Glomerular endothelial cell (primary cell): ENCODE data around the gene ATAD3A. TPM values are rescaled to one million over a fixed set of nuclear protein-coding genes. Genes with fewer than 3 reads are reported as not detected.

Experiments used
- DNase-seq: peaks from one replicate; pipeline ENCODE4 v3.0.0-alpha.2; 2011; ENCODE audit warnings: low read depth, low spot score; ENCODE audit errors: extremely low read depth
- total RNA-seq: library from RNA; depleted of rRNA; stranded (reverse); fragments of >200 nt; gene quantifications from 2 replicates; pipeline ENCODE4 v1.2.3, GENCODE V29; 2015

Gene ATAD3A
- total RNA-seq, 1 donor from 2014 or later, result 54.5 TPM

DNA sequence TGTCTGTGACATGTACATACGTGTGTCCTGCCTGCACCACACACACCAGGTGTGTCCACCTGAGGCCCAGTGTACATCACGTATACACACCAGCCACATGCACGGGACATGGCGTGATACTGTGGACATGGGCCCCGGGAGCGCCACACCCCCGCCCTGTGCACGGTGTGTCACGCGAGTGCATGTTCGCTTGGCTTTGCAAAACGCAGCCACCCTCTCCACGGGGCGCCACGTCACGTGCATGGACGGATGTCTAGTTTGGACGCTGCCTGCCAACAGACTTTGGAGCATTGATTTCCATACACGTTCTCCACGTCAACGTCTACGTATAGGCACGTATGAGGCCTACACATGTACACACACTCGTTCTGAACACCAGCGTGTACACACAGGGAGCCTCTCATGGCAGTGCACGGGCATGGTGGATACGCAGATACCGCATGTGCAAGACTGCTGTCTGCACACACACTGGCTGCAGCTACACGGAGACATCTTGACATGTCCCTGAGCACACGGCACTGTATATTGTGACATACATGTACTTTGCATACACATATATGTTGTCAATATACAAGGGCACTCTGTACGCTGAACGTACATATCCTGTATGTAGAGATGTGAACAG lies 25.8 kb downstream of the ATAD3A start:
- no peak for DNase-seq

DNA sequence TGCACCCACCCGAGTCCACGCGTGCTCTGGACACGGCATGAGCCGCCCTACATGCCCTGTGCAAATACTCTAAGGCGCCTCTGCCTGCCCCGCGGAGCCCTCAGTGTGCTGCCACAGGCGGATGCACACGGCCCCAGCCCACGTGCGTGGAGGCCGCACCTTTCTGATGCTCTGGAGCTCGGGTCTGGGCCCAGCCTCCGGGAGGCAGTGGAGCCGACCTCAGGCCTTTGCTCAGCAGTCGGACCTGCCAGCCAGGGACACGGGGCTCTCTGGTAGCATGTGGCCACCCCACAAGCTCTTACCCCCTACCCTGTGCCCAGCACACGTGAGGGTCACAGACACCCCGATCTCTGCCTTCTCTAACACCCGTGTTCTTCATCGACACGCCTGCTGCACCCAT lies 26.4 kb downstream of the ATAD3A start:
- no peak for DNase-seq

GRCh38 chr1:1538989-1539309 lies 27.0 kb downstream of the ATAD3A start:
- no peak for DNase-seq

DNA sequence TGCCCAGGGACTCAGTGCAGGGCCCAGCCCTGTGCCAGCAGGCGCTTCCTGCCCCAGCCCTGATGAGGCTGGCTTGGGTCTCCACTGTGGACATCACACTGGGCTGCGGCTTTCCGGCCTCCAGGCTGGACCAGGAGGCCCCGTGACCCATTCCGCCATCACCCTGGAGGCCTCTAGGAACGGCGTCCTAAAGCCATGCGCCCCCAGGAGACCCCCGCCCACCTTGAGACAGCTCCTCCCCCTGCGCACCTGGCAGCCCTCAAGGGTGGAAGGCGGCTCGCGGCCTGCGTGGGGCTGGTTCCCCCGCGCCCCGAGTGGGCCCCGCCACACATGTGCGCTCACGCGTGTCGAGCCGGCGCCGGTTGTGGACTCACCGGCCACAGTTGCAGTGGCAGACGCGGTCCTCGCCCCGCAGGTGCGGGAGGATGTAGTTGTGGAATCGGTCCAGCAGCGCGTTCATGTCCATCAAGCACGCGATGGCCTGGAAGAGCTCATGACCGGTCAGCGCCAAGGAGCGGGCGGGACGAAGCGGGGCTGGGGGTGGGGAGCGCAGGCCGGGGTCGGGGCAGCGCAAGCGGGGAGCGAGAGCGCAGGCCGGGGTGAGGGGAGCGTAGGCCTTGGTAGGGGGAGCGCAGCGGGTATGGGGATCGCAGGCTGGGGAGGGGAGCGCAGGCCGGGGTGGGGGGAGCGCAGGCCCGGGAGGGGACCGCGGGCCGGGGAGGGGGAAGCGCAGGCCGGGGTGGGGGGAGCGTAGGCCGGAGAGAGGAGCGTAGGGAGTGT lies 27.5 kb downstream of the ATAD3A start:
- no peak for DNase-seq

DNA sequence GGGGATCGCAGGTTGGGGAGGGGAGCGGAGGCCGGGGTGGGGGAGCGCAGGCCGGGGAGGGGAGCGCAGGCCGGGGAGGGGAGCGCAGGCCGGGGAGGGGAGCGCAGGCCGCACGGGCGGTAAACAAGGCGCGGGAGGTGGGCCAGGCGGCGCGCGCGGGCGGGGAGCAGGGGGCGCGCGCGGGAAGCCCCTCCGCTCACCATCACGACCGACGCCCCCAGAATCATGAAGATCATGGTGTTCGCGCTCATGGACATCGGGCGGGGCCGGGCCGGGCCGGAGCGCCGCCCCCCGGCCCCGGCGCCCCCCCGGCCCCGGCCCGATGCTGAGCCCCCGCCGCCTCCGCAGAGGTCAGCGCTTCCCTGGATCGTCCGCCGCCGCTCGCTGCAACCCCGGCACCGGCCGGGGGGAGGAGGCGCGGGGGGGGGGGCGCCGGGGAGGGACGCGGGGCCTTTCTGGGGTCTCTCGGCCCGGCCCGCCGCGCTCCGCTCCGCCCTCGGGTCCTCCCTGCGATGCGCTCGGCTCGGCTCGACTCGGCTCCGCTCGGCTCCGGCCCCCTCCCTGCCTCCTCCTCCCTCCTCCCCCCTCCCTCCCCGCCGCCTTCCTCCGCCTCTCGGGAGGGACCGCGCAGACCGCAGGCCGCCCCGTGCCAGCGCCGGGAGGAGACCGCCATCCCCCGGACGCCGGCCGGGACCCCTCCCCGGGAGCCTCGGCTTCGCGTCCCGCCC lies 28.3 kb downstream of the ATAD3A start, which contains the start of gene TMEM240:
Gene TMEM240 (minus strand): TSS at position 535 of the 728 bp plus-strand sequence. CDS start 278 bp downstream, at position 257.
- DNase-seq, result no peak

- no peak for DNase-seq
These were observed 29.1 kb downstream of the ATAD3A start for GRCh38 chr1:1540818-1541628.

- no peak for DNase-seq
These were observed 30.2 kb downstream of the ATAD3A start for GRCh38 chr1:1541956-1542765.

- no peak for DNase-seq
These were observed 31.1 kb downstream of the ATAD3A start for GRCh38 chr1:1542766-1543705.

DNA sequence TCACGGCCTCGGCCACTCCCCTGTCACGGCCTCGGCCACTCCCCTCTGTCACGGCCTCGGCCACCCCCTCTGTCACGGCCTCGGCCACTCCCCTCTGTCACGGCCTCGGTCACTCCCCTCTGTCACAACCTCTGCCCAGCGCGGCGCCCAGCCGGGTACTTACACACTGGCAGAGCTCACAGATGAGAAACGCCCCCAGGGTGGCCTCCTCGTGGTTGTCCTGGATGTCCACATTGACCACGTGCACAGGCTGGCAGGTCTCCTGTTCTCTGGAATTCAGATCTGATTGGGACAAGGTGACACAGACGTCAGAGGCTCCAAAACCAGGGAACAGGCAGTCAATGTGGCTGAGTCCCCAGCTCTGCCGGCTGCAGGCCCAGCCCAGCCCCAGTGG lies 31.7 kb downstream of the ATAD3A start:
- no peak for DNase-seq

DNA sequence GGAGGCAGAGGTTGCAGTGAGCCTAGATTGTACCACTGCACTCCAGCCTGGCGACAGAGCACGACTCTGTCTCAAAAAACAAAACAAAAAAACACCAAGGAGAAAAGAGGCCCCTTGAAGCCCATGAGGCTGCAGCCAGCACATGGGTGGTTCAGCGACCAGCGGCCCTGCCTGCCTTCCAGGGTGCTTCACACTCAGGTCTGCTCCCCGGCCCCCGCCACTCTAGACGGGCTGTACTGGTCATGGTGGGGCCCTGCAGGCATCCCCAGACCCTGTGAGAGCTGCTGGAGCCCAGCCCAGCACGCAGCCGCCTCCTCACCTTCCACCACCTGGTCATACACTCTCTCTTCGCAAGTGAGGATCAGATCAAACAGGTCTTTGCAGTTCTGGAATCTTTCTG lies 32.6 kb downstream of the ATAD3A start:
- no peak for DNase-seq

GRCh38 chr1:1545946-1546737 lies 34.2 kb downstream of the ATAD3A start:
- DNase-seq, result no peak

DNA sequence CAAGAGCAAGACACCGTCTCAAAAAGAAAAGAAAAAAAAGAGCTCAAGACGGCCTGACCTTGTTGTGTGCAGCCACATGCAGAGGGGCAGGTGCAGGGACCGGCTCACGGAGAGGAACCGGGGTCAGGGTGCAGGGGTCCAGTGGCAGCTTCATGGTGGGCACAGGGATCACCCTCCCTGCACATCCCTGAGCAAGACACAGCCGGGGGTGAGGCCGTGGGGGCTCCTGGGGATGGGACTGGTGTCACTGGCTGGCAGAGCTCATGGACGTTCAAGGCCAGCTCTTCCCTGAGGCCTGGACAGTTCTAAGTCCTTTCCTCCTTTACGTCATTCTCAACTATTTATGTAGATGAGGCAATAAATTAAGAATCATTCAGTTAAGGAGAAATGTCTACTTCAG lies 35.0 kb downstream of the ATAD3A start:
- no peak for DNase-seq

DNA sequence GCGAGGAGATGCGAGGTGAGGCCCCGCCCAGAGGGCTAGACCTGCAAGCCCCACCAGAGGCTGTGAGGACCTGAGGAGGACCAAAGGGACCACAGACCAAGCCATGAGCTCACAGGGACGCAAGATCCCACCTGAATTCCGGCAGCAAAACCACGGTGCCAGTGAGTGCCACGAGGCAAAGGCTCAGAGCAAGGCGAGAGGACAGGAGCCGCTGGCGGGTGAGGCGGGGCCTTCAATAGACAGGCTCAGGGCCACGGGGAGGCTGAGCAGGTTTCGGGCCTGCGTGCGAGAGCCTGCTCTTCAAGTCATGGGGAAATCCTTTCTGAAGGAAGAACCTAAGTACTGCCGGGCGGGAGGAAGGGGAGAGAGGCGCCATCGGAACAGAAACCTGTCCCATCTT lies 35.5 kb downstream of the ATAD3A start:
- no peak for DNase-seq

DNA sequence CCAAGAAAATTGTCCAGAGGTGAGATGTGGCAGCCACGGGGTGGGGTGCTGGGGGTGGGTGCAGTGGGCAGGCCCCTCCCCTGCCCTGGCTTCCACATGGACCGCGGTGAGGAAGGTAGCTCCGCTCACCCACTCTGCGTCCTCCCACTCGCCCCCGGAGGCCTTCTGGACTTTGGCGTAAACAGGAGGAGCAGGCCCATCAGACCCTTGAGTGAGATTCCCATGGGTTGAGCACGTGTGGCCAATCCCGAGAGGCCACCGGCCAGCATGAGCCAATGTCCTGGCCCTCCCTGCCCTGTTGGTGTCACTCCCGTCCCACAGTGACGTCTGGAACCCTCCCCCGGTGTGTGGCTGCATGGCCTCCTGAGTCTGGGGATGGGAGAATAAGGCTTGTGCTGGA lies 36.6 kb downstream of the ATAD3A start:
- DNase-seq, result no peak

- DNase-seq, result no peak
These were observed 38.1 kb downstream of the ATAD3A start for GRCh38 chr1:1550087-1550486.

- no peak for DNase-seq
These were observed 38.9 kb downstream of the ATAD3A start for GRCh38 chr1:1550591-1551432.

GRCh38 chr1:1551524-1552262 lies 39.7 kb downstream of the ATAD3A start:
- DNase-seq, result no peak
